Gastroesophageal sphincter (tissue), 3 donors: ENCODE results near the gene C13orf42.

ENCODE experiments used
- CTCF ChIP-seq, 4 experiments: fragments of 200-600 bp in 2 of 4; fragments of 450-650 bp in 2 of 4; sonication (generic) in 1 of 4; IDR thresholded peaks; one replicate each; pipeline ENCODE4 v1.5.1; 2017 to 2019; ENCODE audit warnings: antibody characterized with exemption in 4 of 4, mild to moderate bottlenecking in 2 of 4, moderate library complexity in 2 of 4
- EP300 ChIP-seq: sonication (generic); formaldehyde crosslinking; IDR thresholded peaks from one replicate; pipeline ENCODE4 v1.6.1; 2017; ENCODE audit warnings: antibody characterized with exemption, mild to moderate bottlenecking
- POLR2A ChIP-seq, 2 donors: fragments of 450-650 bp; IDR thresholded peaks; one replicate each; pipeline ENCODE4 v1.6.1; 2017; ENCODE audit warnings: antibody characterized with exemption in 2 of 2, mild to moderate bottlenecking in 2 of 2, moderate library complexity in 1 of 2

GRCh38 chr13:51153527-51153926 is 42.5 kb upstream of the C13orf42 start:
- TF ChIP-seq POLR2A (IDR thresholded peaks at IDR 0.05) = no peak
- TF ChIP-seq CTCF (IDR thresholded peaks at IDR 0.05) = no peak
- TF ChIP-seq EP300 = no peak
